ENCODE measurements around the gene NKAIN2.

- TF ChIP-seq CTCF (IDR thresholded peaks at IDR 0.05) (no peak), POLR2A (IDR thresholded peaks at IDR 0.05) (no peak)
These were observed 732.1 kb downstream of the NKAIN2 start for GRCh38 chr6:124535746-124536145.
